Measurements from ENCODE around the gene BCL2L12.

Gene BCL2L12

GRCh38 chr19:49631610-49632192 is 34.0 kb upstream of the BCL2L12 start:
- no peak for TF ChIP-seq CTCF (IDR thresholded peaks at IDR 0.05)

DNA sequence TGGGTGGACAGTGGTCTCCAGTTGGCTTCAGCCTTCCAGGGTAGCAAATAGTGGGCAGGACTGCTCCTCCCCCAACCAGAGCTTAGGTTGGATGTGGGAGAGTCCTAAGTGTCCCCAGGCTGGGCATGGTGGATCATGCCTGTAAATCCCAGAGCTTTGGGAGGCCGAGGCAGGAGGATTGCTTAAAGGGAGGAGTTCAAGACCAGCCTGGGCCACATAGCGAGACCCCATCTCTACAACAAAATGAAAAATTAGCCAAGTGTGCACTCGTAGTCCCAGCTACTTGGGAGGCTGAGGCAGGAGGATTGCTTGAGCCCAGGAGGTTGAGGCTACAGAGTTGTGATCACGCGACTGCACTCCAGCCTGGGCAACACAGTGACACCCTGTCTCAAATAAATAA is 33.2 kb upstream of the BCL2L12 start:
- no peak for TF ChIP-seq CTCF (IDR thresholded peaks at IDR 0.05)

DNA sequence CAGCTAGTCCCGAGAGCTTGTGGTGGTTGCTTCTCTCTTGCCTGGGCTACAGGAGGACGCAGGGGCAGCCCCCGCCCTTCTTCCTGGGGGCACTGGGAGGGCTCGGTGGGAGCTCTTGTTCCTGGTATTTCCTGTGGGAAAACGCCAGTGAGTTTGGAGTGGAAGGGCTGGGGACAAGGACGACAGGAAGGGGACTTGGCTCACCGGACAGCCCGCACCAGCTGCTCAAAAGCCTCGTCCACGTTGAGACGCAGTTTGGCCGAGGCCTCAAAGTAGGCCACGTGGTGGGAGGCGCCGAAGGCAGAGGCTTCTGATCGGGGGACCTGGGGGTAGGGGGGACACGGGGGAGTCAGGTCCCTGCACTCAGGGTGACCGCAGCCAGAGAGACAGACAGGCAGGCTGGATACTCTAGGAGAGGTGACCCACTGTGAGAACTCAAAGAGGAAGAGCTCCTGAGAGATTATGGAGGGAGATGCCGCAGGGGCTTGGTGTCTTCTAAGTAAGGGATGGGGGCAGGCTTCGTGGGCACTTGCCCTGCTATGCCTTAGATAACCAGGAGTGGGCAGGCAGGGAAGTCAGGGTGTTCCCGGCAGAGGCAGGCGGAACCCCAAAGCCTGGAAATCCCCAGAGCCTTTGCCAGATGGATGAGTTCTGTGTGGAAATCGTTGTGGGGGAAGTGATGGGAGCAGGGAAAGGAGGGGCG is 30.1 kb upstream of the BCL2L12 start:
- no peak for TF ChIP-seq CTCF (IDR thresholded peaks at IDR 0.05)

- TF ChIP-seq CTCF (IDR thresholded peaks at IDR 0.05) = no peak
These were observed 29.4 kb upstream of the BCL2L12 start for GRCh38 chr19:49636233-49636932.

GRCh38 chr19:49637821-49638738 is 27.7 kb upstream of the BCL2L12 start:
- TF ChIP-seq CTCF (IDR thresholded peaks at IDR 0.05) = no peak

- no peak for TF ChIP-seq CTCF (IDR thresholded peaks at IDR 0.05)
These were observed 26.2 kb upstream of the BCL2L12 start for GRCh38 chr19:49639401-49640112.
